HG03039 (cell line): ENCODE measurements around the gene GRID1.

Experiments used
- ATAC-seq: cut with Tn5 transposase; IDR thresholded peaks from one replicate; pipeline ENCODE4 v1.9.1; 2021; ENCODE audit warnings: mild to moderate bottlenecking, moderate library complexity; ENCODE audit not compliant: unreplicated experiment

GRID1 gene

GRCh38 chr10:86234541-86235270 is 131.9 kb downstream of the GRID1 start:
- ATAC-seq, result no peak

- ATAC-seq, result no peak
These were observed 132.5 kb downstream of the GRID1 start for GRCh38 chr10:86234107-86234506.

- ATAC-seq, result no peak
These were observed 133.5 kb downstream of the GRID1 start for GRCh38 chr10:86233131-86233530.

- no peak for ATAC-seq
These were observed 134.0 kb downstream of the GRID1 start for GRCh38 chr10:86232644-86233043.

- no peak for ATAC-seq
These were observed 134.6 kb downstream of the GRID1 start for GRCh38 chr10:86231796-86232560.

GRCh38 chr10:86230557-86231180 is 135.9 kb downstream of the GRID1 start:
- no peak for ATAC-seq

GRCh38 chr10:86229811-86230556 is 136.6 kb downstream of the GRID1 start:
- no peak for ATAC-seq

GRCh38 chr10:86229376-86229775 is 137.2 kb downstream of the GRID1 start:
- ATAC-seq, result no peak

- ATAC-seq, result no peak
These were observed 138.9 kb downstream of the GRID1 start for GRCh38 chr10:86227501-86228258.

GRCh38 chr10:86226781-86227201 is 139.8 kb downstream of the GRID1 start:
- no peak for ATAC-seq

GRCh38 chr10:86226016-86226415 is 140.6 kb downstream of the GRID1 start:
- no peak for ATAC-seq

GRCh38 chr10:86225103-86225782 is 141.4 kb downstream of the GRID1 start:
- peak; percentile 27 for ATAC-seq

GRCh38 chr10:86224354-86225102 is 142.1 kb downstream of the GRID1 start:
- ATAC-seq, result peak; percentile 57

- no peak for ATAC-seq
These were observed 143.3 kb downstream of the GRID1 start for GRCh38 chr10:86223256-86223655.

- ATAC-seq, result no peak
These were observed 143.9 kb downstream of the GRID1 start for GRCh38 chr10:86222687-86223086.

GRCh38 chr10:86222336-86222650 is 144.3 kb downstream of the GRID1 start:
- ATAC-seq, result no peak

- no peak for ATAC-seq
These were observed 144.9 kb downstream of the GRID1 start for GRCh38 chr10:86221442-86222335.

- no peak for ATAC-seq
These were observed 146.0 kb downstream of the GRID1 start for GRCh38 chr10:86220626-86221025.
